ENCODE measurements around the gene PLCB4.
A peak's percentile ranks its signal among the peaks of the same experiment; 100 is the strongest.
"Not testable (repeated sequence)": the region's sequence is repeated elsewhere in the genome, so short reads cannot be mapped to it uniquely, and the experiment has no call there.

The PLCB4 gene

DNA sequence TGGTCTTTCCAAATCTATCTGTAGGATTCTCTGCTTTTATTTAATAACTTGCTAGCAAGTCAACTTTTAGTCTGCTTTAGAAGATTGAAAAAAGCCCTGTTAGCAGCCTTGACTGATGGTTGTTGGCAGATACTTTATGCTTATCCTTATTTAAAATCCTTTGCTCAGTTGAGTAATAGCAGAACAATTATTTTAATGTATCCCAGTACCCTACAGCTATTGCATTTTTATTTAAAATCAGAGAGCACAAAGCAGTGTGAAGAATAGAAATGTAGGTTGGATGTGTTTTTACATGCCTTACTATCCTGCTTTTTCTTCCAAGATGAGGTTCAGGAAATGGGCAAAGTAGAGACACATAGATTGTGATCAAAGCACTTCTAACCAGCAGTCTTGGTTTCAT is 298.4 kb downstream of the PLCB4 start:
- DNase-seq (ENCODE audit: low read depth): no peak

GRCh38 chr20:9367746-9368145 is 298.9 kb downstream of the PLCB4 start:
- DNase-seq (ENCODE audit: low read depth): no peak

GRCh38 chr20:9368893-9369292 is 300.0 kb downstream of the PLCB4 start:
- no peak for DNase-seq (ENCODE audit: low read depth)

- no peak for DNase-seq (ENCODE audit: low read depth)
Observed at GRCh38 chr20:9369557-9369956, 300.7 kb downstream of the PLCB4 start.

GRCh38 chr20:9374072-9374471 is 305.2 kb downstream of the PLCB4 start:
- DNase-seq (ENCODE audit: low read depth): no peak

DNA sequence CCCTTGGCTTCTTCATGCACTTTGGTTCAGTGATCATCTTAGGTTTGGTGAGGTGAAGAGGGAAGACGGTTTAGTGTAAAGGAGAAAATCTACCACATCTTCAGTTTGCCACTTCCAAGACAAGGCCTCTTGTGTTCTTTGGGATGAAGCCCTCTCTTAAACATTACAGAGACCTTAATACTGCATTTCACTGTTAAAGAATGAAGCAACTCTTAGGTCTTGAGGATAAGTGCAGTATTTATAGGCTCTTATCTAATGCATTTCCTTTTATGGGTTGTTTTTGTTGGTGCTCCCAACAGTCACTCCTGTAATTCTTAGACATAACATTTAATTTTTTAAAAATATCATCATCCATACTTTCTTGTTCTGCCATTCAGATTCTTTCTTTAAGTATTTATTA is 305.6 kb downstream of the PLCB4 start:
- DNase-seq (ENCODE audit: low read depth): no peak

GRCh38 chr20:9375221-9375681 is 306.4 kb downstream of the PLCB4 start:
- no peak for DNase-seq (ENCODE audit: low read depth)

- no peak for DNase-seq (ENCODE audit: low read depth)
Observed at GRCh38 chr20:9377007-9377406, 308.1 kb downstream of the PLCB4 start.

- not testable (repeated sequence) for DNase-seq (ENCODE audit: low read depth)
Observed at GRCh38 chr20:9385345-9386310, 316.7 kb downstream of the PLCB4 start.

DNA sequence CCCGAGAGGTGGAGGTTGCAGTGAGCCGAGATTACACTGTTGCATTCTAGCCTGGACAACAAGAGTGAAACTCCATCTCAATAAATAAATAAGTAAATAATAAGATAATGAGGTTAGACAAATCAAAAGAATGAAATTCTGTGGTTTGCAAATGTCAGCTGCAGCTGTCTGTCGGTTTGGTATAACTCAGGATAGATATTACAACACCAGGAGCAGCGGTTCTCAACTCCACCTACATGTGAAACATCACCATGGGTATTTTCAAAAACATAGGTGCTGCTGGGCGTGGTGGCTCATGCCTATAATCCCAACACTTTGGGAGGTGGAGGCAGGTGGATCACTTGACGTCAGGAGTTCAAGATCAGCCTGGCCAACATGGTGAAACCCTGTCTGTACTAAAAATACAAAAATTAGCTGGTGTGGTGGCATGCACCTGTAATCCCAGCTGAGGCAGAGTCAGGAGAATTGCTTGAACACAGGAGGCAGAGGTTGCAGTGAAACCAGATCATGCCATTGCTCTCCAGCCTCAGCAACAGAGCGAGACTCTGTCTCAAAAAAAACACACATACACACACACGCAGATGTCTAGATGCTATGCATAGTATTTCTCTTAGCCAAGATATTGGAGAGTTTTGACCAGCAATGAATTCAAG is 319.4 kb downstream of the PLCB4 start:
- peak; percentile 23 for DNase-seq (ENCODE audit: low read depth)

GRCh38 chr20:9388813-9389161 is 319.9 kb downstream of the PLCB4 start:
- DNase-seq (ENCODE audit: low read depth): peak; percentile 24

DNA sequence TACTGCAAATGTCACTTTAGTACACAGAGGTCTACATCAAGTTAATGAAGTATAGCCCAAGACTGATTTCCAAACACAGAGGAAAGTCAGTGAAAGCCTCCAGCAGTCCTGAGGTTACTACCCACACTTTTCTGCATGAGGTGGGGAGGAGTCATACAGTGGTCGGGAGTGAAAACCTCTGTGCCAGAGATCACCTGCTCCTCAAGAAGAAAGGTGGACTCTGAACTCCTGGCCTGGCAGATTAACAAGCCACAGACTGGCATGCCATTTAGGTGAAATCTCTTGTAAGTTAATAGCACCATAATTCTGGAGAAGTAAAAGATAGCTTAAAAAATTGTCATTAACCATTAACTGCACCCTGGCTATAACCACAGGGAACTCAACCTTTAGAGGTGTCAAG is 320.5 kb downstream of the PLCB4 start:
- DNase-seq (ENCODE audit: low read depth): no peak

- DNase-seq (ENCODE audit: low read depth): no peak
Observed at GRCh38 chr20:9390441-9390840, 321.6 kb downstream of the PLCB4 start.

DNA sequence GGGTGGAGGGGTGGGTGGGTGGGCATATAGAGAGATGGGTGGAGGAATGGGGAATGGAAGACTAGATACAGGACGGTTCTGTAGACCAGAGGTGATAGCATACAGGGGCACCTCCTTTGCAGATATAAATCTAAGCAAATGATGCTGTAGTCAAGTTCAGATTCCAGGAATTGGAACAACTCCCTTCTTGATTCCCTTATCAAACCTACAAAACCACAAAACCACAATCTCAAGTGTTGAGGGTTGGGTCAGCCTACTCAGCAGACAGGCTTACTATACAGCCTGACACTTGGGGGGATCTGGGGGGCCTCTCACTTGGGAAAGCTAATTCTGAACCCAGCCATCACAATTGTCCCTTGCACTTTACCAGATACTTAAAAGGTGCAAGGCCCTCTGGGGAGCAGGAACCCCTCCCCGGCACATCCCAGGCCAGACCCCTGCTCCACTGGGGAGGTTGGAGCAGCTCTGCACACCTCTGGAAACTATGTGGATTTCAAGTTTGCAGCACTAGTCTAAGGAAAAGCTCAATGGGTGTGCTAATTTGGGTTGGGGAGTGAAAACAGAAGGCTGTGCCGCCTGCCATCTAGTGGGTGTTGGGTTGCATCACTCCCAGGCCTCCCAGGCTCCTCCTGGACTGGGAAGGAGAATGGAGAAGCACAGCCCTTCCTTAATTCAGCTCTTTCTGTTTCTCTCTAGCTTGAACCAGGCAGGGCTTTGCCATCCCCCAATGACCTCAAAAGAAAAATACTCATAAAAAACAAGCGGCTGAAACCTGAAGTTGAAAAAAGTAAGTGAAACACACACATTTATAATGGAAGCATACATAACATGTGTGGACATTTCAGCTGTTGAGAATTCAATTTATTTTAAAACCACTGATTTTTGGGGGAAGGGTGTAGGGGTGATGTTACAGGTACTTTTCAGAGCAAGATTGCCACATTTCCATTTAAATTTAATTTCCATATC is 324.3 kb downstream of the PLCB4 start:
- peak; percentile 56 for DNase-seq (ENCODE audit: low read depth)

GRCh38 chr20:9395971-9396370 is 327.1 kb downstream of the PLCB4 start:
- DNase-seq (ENCODE audit: low read depth): no peak

GRCh38 chr20:9397928-9398327 is 329.0 kb downstream of the PLCB4 start:
- DNase-seq (ENCODE audit: low read depth): no peak

- no peak for DNase-seq (ENCODE audit: low read depth)
Observed at GRCh38 chr20:9398882-9399281, 330.0 kb downstream of the PLCB4 start.

DNA sequence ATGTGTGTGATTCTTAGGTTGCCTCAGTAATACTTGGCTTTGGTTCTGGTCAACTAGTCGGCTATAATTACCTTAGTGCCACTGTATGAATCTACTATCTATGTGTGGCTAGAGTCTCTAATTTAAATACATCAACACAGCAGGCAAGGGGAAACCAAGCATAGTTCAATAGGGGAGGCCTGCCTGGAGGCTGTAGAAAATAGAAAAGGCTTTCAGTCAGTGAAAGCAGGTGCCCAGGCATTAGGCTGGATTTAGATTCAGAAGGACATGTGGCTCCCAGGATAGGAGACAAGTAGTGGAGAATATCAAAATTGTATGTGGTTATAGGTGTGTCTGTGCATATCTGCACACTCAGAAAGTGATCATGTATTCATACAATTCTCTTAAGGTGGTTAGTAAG is 330.4 kb downstream of the PLCB4 start:
- no peak for DNase-seq (ENCODE audit: low read depth)

GRCh38 chr20:9400171-9401025 is 331.5 kb downstream of the PLCB4 start:
- no peak for DNase-seq (ENCODE audit: low read depth)

DNA sequence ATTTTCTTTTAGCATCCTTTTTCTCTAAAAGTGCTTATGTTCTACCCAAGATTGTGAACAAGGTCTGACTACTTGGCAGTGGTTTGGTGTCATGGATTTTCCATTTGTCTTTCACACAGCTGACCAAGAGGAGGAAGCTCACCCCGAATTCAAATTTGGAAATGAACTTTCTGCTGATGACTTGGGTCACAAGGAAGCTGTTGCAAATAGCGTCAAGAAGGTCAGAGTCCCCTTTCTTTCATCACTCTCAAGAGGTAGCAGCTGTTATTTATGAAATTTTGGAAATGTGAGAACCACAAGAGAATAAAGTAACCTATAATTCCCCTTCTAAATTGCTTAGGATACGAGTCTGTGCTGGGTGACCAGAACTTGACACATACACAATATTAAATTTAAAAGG is 332.5 kb downstream of the PLCB4 start:
- DNase-seq (ENCODE audit: low read depth): no peak

DNA sequence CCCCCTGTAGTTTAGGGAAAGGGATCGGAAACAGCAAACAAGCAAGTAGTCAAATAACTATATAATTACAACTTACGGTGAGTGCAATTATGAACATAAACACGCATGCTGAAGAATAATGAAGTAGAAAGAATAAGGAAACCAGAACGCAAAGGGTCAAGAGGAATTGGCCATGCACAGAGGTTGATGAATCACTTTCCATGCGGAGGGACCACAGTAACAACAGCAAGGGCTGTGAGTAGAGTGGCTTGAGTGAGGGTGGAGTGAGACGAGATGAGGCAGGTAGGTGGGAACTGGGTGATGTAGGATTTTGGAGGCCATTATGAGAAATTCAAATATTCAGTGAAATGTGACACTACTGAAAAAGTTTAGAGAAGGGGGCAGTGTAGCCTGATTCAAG is 333.3 kb downstream of the PLCB4 start:
- no peak for DNase-seq (ENCODE audit: low read depth)

Measured in amniotic epithelial cell (primary cell).